ENCODE measurements around the gene AGAP3.
A peak's percentile ranks its signal among the peaks of the same experiment; 100 is the strongest.

The AGAP3 gene

GRCh38 chr7:151168003-151168786 is 81.9 kb downstream of the AGAP3 start:
- peak; percentile 42 for DNase-seq

- DNase-seq, result no peak
Measured at GRCh38 chr7:151168787-151169162, 82.5 kb downstream of the AGAP3 start.

- DNase-seq, result peak; percentile 40
Measured at GRCh38 chr7:151172273-151173141, 86.2 kb downstream of the AGAP3 start.

GRCh38 chr7:151173386-151174245 is 87.3 kb downstream of the AGAP3 start:
- no peak for DNase-seq

GRCh38 chr7:151174246-151175046 is 88.2 kb downstream of the AGAP3 start:
- DNase-seq, result no peak

- DNase-seq, result no peak
Measured at GRCh38 chr7:151175047-151175792, 88.9 kb downstream of the AGAP3 start.

- no peak for DNase-seq
Measured at GRCh38 chr7:151175793-151176311, 89.6 kb downstream of the AGAP3 start.

GRCh38 chr7:151176401-151176800 is 90.1 kb downstream of the AGAP3 start:
- no peak for DNase-seq

- no peak for DNase-seq
Measured at GRCh38 chr7:151177310-151177709, 91.0 kb downstream of the AGAP3 start.

- no peak for DNase-seq
Measured at GRCh38 chr7:151178236-151178635, 92.0 kb downstream of the AGAP3 start.

- no peak for DNase-seq
Measured at GRCh38 chr7:151178831-151179230, 92.6 kb downstream of the AGAP3 start.

GRCh38 chr7:151179287-151179860 is 93.1 kb downstream of the AGAP3 start:
- DNase-seq, result no peak

- DNase-seq, result no peak
Measured at GRCh38 chr7:151179946-151180345, 93.7 kb downstream of the AGAP3 start.

- DNase-seq, result no peak
Measured at GRCh38 chr7:151181011-151181431, 94.7 kb downstream of the AGAP3 start.

GRCh38 chr7:151185762-151186639 is 99.7 kb downstream of the AGAP3 start:
- DNase-seq, result no peak

GRCh38 chr7:151186640-151187408 is 100.5 kb downstream of the AGAP3 start, which contains the start of gene ASB10:
ASB10 (minus strand) TSS chr7:151187250; CDS start chr7:151187130, 120 bp downstream.
- DNase-seq, result no peak

- no peak for DNase-seq
Measured at GRCh38 chr7:151187409-151188251, 101.4 kb downstream of the AGAP3 start.

- no peak for DNase-seq
Measured at GRCh38 chr7:151188252-151188542, 101.9 kb downstream of the AGAP3 start.

Measured in MV-4-11 (cell line).